Endothelial cell of umbilical vein (primary cell): Measurements from ENCODE around the gene CFLAR.

Experiments used
- CTCF ChIP-seq, 2 donors: IDR thresholded peaks; 1 replicate in 1 of 2; 2 replicates in 1 of 2; pipeline ENCODE4 v1.5.1; 2011; ENCODE audit warnings: low read length in 2 of 2, mild to moderate bottlenecking in 2 of 2, moderate library complexity in 2 of 2, control low read depth in 1 of 2, inconsistent platforms in 1 of 2, low read depth in 1 of 2; ENCODE audit not compliant: insufficient read depth in 1 of 2; ENCODE audit errors: extremely low read depth in 1 of 2
- EZH2 ChIP-seq: IDR thresholded peaks from 2 replicates; pipeline ENCODE4 v1.6.1; 2012; ENCODE audit warnings: borderline replicate concordance, low read depth, mild to moderate bottlenecking, moderate library complexity, low read length, inconsistent platforms; ENCODE audit not compliant: severe bottlenecking
- MYC ChIP-seq: IDR thresholded peaks from one replicate; pipeline ENCODE4 v1.6.1; 2011; ENCODE audit warnings: mild to moderate bottlenecking, low read depth, low read length
- POLR2A ChIP-seq: IDR thresholded peaks from 2 replicates; pipeline ENCODE4 v1.6.1; 2012; ENCODE audit warnings: low read depth, mild to moderate bottlenecking, control low read depth, low read length
- POLR2AphosphoS5 ChIP-seq: IDR thresholded peaks from 2 replicates; pipeline ENCODE4 v1.6.1; 2012; ENCODE audit warnings: low read depth, mild to moderate bottlenecking, control low read depth, low read length, moderate library complexity; ENCODE audit not compliant: insufficient read depth

DNA sequence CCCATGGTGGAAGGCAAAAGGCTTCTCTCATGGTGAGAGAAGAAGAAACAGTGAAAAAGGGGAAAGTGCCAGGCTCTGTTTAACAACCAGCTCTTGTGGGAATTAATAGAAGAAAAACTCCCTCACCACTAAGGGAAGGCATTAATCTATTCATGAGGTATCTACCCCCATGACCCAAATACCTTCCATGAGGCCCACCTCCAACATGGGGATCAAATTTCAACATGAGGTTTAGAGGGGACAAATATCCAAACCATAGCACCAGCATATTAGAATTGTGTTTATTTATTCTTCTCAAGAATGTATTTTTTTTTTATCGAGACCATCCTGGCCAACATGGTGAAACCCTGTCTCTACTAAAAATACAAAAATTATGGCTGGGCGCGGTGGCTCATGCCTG, 4.9 kb upstream of the CFLAR start:
- no peak for TF ChIP-seq POLR2A
- TF ChIP-seq CTCF (IDR thresholded peaks at IDR 0.05; ENCODE audit: extremely low read depth in 1 of 2, insufficient read depth in 1 of 2, low read depth in 1 of 2, low read length in 2 of 2): no peak
- TF ChIP-seq EZH2: no peak
- TF ChIP-seq POLR2AphosphoS5: no peak
- TF ChIP-seq MYC: no peak
